Nephron progenitor cell (in vitro differentiated cells): Measurements from ENCODE around the gene SIRT2.

ENCODE experiments used
- DNase-seq: peaks from one replicate; pipeline ENCODE4 v3.0.0; 2021
- H3K27ac Mint-ChIP-seq: 2 replicates; pipeline ENCODE4 v1.8.0; 2021; ENCODE audit warnings: mild to moderate bottlenecking, moderate library complexity, mixed read lengths
- H3K27me3 Mint-ChIP-seq: 2 replicates; pipeline ENCODE4 v1.8.0; 2021; ENCODE audit warnings: mild to moderate bottlenecking, low read depth, mixed read lengths; ENCODE audit not compliant: poor library complexity
- H3K36me3 Mint-ChIP-seq: 2 replicates; pipeline ENCODE4 v1.8.0; 2021; ENCODE audit warnings: low read depth, mixed read lengths
- H3K4me1 Mint-ChIP-seq: 2 replicates; pipeline ENCODE4 v1.8.0; 2021; ENCODE audit warnings: mixed read lengths
- H3K4me3 Mint-ChIP-seq: 2 replicates; pipeline ENCODE4 v1.8.0; 2021; ENCODE audit warnings: mild to moderate bottlenecking, moderate library complexity, mixed read lengths
- H3K9me3 Mint-ChIP-seq: 2 replicates; pipeline ENCODE4 v1.8.0; 2021; ENCODE audit warnings: mild to moderate bottlenecking, moderate library complexity, mixed read lengths
- TF ChIP-seq, protein P1 (sequence below): fragments of 200-600 bp; sonication (generic); IDR thresholded peaks from 2 replicates; pipeline ENCODE4 v1.5.0; 2021; ENCODE audit warnings: antibody characterized with exemption

SIRT2 gene

DNA sequence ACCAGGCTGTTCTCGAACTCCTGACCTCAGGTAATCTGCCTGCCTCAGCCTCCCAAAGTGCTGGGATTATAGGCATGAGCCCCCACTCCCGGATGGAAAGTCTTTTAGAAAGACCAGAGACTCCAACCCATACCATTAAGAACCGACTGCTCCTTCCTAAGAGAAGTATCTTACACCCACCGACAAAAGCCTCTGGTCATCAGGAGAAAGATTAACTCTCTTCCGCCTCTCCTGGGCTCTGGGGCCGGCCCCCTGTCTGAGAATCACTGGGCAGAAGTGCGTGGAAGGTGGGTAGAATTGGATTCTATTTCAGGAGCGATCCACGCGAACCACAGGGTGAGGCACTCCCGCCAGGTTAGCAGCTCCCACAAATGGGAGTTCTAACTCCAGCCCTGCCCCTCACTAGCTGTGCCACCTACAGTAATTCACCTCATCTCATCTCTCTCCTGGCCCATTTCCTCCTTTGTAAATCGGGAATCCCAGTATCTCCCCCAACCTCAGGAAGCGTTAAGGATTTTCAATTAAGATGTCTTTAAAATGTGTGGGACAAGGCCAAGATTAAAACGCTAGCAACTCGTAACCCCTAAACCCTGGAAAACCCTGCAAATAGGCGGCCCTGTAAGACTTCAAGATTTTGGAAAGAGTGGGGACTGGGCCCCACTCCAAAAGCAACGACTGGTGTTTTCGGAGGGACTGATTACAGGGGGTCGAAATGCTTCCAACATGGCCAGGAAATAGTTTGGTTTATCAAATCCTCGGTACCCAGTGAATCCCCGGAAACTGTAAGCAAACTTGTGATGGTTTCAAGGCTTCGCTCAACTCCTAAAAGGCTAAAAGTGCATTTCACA is 50.9 kb downstream of the SIRT2 start:
- peak overlapping the region; percentile 98 for H3K27ac Mint-ChIP-seq
- H3K36me3 Mint-ChIP-seq, result peaks cover 52% of the 10 kb centered on the region
- no peak for DNase-seq
- peak overlapping the region; percentile 94 for H3K4me3 Mint-ChIP-seq
- peaks cover 4% of the 10 kb centered on the region for H3K27me3 Mint-ChIP-seq
- TF ChIP-seq, protein P1, sequence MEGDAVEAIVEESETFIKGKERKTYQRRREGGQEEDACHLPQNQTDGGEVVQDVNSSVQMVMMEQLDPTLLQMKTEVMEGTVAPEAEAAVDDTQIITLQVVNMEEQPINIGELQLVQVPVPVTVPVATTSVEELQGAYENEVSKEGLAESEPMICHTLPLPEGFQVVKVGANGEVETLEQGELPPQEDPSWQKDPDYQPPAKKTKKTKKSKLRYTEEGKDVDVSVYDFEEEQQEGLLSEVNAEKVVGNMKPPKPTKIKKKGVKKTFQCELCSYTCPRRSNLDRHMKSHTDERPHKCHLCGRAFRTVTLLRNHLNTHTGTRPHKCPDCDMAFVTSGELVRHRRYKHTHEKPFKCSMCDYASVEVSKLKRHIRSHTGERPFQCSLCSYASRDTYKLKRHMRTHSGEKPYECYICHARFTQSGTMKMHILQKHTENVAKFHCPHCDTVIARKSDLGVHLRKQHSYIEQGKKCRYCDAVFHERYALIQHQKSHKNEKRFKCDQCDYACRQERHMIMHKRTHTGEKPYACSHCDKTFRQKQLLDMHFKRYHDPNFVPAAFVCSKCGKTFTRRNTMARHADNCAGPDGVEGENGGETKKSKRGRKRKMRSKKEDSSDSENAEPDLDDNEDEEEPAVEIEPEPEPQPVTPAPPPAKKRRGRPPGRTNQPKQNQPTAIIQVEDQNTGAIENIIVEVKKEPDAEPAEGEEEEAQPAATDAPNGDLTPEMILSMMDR, result no peak
- H3K4me1 Mint-ChIP-seq, result peaks cover 68% of the 10 kb centered on the region
- H3K9me3 Mint-ChIP-seq, result peaks cover 6% of the 10 kb centered on the region

DNA sequence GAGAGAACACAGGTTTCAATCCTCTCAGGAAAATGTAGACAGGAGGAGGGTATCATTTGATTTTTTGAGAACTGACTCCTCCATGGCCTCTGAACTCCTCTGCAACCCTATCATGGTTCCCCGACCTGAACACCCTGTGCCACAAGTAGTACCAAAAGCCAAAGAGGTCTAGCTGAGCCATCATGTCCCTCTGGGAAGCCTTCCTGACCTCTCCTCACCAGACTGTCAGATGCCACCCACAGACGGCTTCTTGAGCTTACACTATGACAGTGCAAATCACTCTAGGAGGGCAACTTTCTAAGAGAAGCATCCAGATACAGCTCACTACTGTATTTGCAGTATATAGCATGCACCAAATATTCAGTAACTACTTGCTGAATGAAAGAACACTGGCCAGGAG is 53.3 kb downstream of the SIRT2 start:
- Mint-ChIP-seq H3K4me3 (no peak overlapping the region), H3K27me3 (peaks cover 4% of the 10 kb centered on the region), H3K4me1 (peaks cover 61% of the 10 kb centered on the region), H3K27ac (peak overlapping the region; percentile 79), H3K9me3 (no peaks in the 10 kb centered on the region), H3K36me3 (peaks cover 76% of the 10 kb centered on the region)
- DNase-seq, result no peak
- TF ChIP-seq, protein P1, result no peak

GRCh38 chr19:38845374-38846024 is 53.9 kb downstream of the SIRT2 start:
- Mint-ChIP-seq H3K27ac (peak overlapping the region; percentile 79), H3K36me3 (peaks cover 82% of the 10 kb centered on the region), H3K4me1 (peaks cover 55% of the 10 kb centered on the region), H3K4me3 (no peak overlapping the region), H3K9me3 (no peaks in the 10 kb centered on the region), H3K27me3 (peaks cover 8% of the 10 kb centered on the region)
- TF ChIP-seq, protein P1, result no peak
- no peak for DNase-seq

GRCh38 chr19:38844093-38844686 is 55.2 kb downstream of the SIRT2 start:
- Mint-ChIP-seq H3K4me3 (no peak overlapping the region), H3K27ac (peak overlapping the region; percentile 87), H3K4me1 (peaks cover 55% of the 10 kb centered on the region), H3K9me3 (no peaks in the 10 kb centered on the region), H3K27me3 (peaks cover 5% of the 10 kb centered on the region), H3K36me3 (peaks cover 90% of the 10 kb centered on the region)
- no peak for DNase-seq
- TF ChIP-seq, protein P1, result no peak

DNA sequence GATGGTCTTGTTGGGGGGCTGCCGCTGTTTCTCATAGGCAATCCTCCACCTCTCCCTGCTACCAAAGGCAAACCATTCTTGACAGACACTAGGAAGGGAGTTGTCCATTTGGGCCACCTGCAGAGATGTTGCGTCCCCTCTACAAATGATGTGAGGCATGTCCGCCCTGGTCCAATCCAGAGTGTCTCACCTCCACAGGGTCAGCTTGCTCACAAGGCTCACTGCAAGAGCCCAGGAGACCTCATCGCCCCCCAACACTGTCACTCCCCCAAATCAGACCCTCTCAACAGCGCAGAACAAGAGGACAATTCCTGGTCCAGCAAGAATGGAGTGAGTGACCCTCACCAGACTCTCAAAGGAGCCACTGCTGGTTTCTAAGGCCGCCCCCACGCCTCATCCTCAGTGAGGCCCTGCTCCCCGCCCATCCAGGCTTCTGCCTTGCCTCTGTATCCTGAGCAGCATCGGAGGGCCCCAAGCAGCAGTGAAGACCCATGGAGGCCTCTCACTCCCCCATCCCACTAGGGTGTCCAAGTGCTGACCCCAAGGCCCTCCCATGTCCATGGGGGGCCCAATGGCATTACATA is 56.2 kb downstream of the SIRT2 start:
- no peaks in the 10 kb centered on the region for H3K9me3 Mint-ChIP-seq
- peak overlapping the region; percentile 91 for H3K27ac Mint-ChIP-seq
- H3K36me3 Mint-ChIP-seq, result peaks cover 89% of the 10 kb centered on the region
- peaks cover 7% of the 10 kb centered on the region for H3K27me3 Mint-ChIP-seq
- peaks cover 46% of the 10 kb centered on the region for H3K4me1 Mint-ChIP-seq
- DNase-seq, result no peak
- no peak overlapping the region for H3K4me3 Mint-ChIP-seq
- TF ChIP-seq, protein P1, result no peak
